NCI-H526 (cell line): Measurements from ENCODE around the gene HOXB8.
A peak's percentile ranks its signal among the peaks of the same experiment; 100 is the strongest.

Source experiments
- DNase-seq, 2 experiments: peaks; one replicate each; lab custom pipeline; 2025; lab: John Stamatoyannopoulos, UW

The HOXB8 gene

DNA sequence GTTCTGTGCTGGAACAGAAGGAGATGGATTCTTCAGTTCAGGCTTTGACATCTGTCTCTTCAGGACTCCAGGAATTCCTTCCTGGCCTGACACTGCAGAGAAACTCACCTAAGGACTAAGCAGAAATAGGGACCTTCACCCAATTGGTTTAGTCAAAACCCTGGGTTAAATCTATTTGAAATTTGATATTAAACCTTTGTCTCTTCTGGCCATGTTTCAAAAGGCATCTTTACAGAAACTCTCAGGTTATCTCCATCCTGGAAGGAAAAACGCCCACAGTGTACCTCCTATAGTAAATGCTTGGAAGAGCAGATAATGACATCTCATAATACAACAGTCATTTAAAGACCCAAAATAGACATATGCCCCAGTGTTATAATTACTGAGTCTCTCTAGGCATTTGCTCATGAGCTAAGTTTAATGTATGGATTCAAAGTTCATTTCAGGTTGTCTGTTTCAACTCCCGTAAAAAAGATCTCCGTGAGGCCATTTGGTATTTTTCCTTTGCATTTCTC is 31.3 kb downstream of the HOXB8 start:
- DNase-seq: no peak

DNA sequence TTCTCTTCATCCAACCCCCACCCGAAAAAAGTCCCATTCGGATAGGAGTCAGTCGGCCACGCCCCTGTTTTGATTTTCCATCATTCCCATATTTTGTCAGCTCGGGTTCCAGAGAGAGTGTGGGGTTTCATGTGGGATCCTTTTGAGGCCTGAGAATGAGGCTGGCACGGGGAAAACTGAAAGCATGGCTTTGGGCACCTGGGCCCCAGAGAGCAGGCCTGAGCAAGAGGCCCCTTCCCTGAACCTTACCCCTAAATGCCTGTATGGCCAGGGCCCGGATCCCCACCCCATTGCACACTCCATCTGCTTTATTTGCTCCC is 32.4 kb downstream of the HOXB8 start:
- no peak for DNase-seq

DNA sequence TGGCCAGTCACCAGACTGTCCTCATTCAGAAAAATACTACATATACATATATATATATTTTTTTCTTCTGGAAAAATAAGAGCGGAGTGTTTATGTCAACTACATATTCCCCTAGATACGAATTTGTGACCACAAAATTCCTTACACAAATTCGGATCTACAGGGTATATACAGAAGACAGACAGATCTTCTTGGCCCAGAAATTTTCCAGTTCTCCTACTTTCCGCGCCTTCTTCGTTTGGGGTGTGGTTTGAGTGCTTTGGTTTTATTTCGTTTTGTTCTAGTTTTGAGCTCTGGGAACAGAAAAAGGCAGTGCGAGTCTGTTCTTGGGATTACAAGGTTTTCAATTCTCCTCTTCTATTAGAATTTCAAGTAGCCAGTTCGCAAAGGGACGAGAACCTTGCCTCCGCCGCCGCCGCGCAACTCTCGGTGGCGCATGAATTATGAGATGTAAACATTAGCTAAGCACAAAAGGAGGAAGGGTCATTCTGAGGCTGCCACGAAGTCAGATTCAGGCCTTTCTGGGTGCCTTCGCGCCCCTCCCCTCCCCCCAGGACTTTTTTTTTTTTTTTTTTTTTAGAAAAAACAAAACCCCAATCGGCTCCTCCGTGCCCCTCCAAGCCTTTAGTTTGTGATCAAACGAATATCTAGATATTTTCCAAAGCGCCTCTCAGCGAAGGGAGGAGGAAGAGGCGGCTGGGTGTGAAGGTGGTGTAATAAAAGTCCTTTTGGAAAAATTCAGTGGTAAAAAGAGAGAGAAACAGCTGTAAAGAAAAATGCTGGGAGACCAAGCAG is 35.1 kb downstream of the HOXB8 start:
- DNase-seq: peak in 1 of 2 experiments; percentile 51

DNA sequence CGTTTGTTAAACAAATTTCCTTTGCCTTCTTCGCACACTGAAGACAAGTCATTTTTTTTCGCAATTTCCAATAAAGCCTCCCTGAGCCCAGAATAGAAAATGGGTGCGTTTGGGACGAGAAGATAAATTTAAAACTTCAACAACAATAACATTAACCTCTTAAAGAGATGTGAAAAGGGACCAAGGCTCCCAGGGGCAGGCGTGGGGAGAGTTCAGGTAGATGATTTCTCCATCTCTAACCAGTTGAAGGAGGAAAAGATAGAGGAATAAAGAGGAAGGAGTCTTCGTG is 35.7 kb downstream of the HOXB8 start:
- DNase-seq: no peak

DNA sequence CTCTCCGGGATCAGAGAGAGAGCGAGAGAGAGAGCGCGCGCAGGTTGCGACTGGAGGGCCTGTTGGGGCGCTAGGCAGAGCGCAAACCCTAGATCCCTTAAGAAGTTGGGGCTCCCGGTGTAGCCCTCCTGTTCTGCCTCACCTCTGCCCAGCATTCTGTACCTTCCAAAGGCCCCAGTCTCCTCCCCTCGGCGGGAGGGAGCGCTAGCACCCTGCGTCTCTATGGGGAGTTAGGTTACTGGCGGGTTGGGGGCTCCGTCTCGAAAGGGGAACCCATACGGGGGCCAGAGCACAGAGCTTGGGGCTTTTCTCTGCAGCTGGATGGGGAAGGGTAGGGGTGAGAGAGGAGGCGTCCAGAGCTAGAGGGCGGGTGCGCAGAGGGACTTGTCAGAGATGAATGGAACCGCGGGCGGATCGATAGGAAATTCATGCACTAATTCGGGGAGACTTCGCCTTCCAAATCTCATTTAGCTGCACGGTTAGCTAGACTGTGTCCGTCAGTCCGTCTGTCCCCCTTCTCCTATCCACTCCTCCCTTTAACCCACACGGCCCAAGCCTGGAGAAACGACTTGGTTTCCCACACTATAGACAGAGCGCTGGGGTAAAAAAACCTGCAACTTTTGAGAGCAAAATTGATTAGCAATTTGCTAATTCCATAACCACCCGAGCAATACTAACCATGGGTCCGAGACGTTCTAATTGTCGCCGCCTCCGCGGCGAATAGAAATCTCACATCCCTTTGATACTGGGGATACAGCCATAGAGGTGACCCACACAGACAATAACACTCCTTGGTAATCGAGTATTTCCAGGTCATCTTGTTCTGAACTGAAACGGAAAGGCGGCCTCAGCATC is 36.2 kb downstream of the HOXB8 start:
- DNase-seq: no peak

DNA sequence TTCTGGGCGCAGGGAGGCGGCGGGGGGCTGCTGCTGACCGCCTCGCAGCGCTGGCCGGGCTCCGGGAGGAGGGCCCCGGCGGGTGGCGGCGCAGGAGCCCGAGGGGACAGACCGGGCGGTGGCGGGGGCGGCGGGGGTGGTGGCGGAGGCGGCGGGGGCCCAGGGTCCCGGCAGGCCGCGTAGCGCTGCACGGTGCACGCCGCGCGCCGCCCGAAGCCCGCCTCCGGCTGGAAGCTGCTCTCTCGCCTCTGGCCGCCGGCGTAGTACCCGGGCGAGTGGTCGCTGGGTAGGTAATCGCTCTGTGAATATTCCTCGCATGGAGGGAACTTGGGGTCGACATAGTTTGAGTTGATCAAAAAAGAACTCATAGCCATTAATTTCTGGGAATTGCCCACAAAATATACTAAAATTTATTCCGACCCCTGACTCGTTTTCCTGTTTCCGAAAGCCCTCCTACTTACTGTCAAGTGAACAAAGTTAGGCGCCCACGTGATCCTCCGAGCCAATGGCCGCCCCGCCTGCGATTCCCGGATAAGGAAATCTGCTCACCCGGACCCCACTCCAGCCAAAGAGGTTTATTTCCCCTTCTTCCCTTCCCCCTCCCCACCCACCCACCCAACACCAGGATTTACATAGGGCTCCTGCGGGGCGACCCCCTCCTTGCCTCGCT is 37.0 kb downstream of the HOXB8 start, which contains the start of gene HOXB4:
Gene HOXB4, minus strand, starts transcription at position 405 of the 670 bp plus-strand sequence. Its CDS starts 31 bp downstream, at position 374.
- peak in 1 of 2 experiments; percentile 48 for DNase-seq

DNA sequence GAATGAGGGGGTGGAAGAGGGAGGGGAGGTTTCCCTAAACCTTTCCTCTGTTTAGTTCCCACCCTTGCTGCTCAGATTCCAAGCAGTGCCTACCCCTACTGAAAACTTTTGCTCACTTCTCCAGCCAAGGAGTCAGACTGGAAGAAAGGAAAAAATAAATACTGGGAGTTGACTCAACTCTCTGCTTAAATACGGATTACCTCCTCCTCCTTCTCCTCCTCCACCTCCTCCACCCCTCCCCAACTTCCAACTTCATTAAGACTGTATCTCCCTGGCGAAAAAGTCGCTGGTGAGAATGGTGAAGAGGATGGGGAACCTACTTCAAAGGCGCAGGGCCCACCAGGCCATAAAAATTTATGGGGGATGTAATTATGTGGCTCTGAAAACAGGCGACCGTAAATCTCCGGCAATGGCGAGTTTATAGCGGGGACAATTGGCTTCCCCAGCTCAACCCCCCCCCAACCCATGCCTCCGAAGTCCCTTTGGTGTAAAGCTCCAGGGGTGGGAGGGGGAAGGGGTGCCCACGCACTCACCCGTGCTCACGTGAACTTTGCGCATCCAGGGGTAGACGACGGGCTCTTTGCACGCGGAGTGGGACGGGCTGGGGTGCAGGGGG is 37.7 kb downstream of the HOXB8 start:
- DNase-seq: no peak

DNA sequence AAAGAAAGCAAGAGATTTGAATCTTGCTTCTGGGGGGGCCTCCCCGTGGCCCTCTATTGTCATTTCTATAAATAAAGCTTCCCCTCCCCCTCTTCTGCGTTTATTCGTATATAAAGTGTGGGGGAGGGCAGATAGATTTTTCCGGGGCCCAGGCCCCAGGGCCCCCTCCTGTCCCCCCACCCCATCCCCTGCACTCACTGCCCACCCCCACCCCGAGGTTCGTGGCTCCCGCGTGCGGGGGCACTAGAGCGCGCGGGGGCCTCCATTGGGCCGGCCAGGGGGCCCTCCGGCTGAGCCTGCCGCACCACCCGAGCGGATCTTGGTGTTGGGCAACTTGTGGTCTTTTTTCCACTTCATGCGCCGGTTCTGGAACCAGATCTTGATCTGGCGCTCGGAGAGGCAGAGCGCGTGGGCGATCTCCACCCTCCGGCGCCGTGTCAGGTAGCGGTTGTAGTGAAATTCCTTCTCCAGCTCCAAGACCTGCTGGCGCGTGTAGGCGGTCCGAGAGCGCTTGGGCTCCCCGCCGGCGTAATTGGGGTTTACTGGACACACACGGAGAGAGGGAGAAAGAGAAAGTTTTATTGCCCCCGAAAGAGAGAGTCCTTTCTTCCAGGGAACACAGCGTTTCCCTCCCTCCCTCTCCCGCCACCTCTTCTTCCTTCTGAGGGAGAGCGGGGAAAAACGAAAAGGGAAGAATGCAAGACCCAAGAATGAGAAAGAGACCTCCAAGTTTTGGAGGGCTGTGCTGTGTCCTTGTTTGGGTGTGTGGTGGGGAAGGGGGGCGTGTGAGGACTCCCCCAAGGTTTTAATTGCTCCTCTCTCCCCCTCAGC is 38.4 kb downstream of the HOXB8 start:
- peak in 1 of 2 experiments; percentile 24 for DNase-seq

DNA sequence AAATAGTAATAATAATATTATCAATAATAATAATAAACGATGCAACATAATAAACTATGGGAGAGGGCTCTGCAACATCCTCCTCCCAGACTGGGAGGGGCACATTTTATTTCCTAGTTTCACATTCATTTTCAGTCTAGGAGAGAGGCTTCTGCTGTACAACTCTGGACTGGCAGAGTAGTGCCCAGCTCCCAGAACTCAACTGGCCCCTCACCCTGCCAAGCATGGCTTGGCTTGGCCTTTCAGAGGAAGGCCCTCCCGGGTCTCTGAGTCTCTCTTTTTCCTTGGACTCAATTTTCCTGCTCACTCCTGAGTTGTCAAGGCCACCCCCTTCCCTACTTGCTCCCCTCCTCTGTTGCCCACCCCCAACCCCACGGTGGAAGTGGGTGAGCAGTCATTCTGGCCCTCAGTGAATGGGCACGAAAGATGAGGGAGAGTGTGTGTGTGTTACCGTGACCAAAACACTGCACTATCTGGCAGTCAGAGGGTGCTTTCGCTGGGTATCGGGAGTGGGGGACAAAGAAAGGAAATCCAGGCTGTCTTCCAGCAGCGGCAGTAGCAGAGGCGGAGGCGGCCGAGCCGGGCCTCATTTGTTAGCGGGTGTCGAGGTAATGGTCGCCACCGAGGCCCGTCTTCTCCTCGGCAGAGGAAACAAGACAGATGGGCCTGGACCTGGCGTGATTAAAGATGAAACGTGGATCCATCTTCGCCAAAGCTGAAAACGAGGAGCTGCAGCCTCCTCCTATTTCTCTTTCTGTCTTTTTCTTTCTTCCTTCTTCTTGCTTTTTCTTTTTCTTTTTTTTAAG is 39.2 kb downstream of the HOXB8 start:
- no peak for DNase-seq

DNA sequence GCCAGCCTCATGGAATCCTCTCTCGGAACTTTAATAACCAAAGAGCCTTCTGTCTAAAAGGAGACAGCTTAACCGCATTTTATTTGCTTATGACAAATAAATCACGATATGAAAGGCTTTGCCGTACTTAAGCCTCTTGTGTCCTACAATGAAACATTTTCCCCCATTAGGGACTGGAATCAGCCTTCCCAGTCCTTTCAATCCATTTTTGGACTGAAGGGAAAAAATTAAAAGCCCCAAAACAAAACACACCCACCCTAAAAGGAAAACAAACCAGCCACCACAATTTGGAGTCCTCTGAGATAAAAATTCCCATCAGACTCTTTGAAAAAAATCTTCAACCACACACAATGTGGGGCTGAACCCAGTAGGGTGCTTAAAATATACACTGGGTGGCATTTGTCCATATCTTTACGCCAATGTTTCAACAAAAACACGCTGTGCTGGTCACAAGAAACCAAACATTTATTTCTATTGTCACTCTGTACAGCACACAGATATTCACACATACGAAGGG is 40.0 kb downstream of the HOXB8 start:
- peak in 1 of 2 experiments; percentile 34 for DNase-seq

DNA sequence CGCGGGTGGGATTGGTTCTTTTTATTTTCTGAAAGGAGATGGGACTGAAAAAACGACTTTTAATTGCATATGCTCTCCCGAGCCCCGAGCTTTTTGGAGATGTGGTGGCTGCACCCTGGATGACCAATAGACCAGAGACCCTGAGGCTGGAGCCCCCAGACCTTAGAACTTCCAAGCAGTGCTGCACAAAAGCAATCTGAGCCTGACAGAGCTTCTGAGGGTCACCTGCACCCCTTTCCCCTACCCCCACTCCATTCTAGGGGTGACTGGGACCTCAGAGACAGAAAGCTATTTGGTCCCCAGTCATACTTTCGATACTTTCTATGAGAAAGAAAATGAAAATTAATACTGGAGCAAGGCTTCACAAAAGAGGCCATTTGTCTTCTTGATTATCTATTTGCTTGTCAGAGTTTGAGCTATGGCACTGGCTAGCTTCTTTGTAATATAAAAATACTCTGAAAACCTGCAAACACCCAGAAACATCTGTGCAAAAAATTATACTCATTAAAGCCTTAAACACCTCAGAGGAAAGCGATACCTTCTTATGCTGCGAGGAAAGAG is 40.5 kb downstream of the HOXB8 start:
- no peak for DNase-seq

DNA sequence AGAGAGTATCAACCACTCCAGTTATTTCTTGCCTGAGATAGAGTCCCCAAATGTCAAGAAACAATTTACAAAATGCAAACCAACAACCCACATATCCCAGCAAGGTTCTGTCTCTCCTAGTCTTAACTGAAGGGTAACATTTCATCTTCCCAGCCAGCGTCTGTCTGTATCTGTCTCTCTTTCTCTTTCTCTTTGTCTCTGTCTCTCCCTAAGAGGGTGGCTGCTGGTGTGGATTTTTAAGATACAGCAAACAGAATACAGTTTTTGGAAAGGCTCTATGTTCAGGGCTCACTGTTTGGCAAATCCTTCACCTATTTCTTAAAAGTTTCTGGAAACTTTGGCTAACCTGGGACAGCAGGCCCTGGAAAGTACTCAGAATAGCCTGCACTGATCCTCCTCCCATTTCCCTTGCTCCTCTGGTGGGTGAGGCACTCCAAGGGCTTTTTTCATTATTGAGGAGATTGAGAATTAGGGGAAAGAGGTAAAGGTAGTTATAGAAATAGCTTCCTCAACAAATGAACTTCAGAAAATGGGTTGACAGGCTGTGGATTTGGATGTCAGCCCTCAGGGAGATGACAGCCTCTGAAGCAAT is 43.2 kb downstream of the HOXB8 start:
- no peak for DNase-seq

DNA sequence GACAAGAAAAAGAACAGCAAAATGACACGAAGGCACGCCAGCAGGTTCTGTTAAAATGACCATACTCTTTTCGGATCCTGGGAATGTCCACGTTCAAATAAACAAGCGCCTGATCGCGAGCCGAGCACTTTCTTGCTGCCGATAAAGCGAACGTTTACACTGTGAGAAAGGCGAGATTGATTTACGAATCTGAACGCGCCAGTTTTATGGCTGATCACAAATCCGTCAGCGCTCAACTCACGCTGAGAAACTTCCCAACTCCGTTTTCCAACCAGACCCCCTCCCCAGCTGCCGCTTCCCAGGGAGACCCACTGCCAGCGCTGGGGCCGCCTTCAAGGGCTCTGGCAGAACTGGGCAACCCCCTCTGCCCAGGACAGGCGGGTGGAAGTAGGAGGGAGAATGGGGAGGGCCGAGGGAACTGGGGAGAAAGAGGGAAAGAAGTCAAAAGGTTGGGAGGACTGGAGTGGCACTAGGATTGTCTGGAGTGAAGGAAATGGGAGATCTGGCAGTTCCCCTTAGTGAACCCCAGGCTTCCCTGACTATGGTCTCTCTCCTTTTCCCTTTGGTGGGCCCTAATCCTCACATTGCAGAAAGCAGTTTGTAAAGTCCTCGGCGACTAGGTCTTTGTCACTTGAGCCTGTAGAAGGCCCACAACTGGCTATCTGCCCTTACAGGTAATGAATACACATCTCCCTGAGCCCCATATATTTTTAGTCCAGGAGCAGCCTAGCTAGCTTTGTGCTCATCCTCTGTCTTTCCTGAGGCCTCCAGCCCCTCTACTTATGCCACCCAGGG is 43.9 kb downstream of the HOXB8 start:
- no peak for DNase-seq

DNA sequence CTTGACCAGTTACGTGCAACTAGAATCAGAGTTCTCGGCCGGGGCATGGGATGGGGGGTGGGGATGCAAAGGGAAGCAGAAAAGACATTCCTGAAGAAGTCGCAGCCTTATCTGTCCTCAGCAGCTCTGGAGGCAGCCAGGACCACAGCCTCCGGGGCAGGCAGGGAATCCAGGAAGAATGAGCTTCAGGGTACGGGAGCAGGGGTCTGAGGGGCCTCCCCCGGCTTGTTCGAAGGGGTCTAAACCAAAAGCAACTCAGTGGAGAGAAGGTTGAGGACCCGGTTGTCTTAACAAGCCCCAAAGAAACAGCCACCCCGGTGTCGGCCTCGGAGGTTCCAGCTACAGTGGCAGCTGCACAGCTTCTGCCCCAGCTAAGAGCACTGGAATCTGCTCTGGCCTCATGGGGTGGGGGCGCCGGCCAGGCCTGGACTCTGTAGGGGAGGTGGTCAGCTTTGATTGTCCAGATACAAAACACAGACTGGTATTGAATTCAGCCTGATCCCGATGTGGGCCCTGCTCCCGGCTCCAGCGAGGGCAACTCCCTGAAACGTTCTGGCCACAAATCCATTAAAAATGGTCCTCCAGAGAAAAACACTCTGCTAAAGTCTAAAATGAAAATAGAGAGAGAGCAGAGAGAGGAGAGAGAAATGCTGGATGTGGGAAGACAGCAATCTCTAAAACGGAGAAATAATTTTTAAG is 44.6 kb downstream of the HOXB8 start:
- no peak for DNase-seq

DNA sequence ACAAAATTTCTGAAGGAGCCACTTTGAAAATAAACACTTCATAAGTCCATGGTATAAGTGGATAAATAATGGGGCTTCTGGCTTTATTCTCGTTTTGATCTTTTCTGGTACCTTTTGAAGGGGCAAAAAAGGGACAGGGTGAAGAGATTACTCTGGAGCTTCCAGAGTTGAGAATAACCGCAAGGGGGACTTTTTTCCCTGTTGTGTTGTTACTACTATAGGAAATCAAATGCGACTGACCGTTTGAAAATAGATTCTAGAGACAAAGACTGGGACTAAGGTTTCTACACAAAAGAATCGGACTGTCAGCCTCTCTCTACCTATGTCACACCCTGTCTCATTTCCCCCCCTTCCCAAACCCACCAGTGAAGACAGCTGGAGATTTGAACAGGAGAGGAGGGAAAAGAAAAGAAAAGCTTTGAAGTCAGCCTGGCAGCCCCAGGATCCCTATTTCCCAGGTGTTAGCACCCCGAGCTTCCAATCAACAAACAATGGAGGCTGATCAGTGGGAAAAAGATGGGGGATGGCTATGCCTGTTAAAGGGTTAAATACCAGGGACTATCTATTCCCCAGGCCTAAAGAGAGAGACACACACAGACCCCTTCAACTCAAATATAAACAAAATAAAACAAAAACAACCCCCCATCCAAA is 45.3 kb downstream of the HOXB8 start:
- DNase-seq: no peak

DNA sequence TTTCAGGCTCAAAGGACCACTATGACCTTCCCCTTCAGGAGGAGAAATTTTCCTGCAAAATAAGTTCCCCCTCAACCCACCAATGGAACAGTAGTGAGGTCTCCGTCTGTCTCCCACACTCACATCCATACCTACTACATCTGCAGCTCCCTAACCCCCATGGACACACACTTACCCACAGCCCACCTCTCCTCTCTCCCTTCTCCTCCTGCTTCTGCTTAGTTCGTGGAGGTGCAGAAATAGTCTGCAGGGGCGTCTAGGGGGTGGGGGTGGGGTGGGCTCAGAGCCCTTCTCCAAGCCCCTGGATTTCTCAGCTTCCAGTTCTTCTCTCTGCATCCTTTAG is 45.9 kb downstream of the HOXB8 start:
- no peak for DNase-seq

DNA sequence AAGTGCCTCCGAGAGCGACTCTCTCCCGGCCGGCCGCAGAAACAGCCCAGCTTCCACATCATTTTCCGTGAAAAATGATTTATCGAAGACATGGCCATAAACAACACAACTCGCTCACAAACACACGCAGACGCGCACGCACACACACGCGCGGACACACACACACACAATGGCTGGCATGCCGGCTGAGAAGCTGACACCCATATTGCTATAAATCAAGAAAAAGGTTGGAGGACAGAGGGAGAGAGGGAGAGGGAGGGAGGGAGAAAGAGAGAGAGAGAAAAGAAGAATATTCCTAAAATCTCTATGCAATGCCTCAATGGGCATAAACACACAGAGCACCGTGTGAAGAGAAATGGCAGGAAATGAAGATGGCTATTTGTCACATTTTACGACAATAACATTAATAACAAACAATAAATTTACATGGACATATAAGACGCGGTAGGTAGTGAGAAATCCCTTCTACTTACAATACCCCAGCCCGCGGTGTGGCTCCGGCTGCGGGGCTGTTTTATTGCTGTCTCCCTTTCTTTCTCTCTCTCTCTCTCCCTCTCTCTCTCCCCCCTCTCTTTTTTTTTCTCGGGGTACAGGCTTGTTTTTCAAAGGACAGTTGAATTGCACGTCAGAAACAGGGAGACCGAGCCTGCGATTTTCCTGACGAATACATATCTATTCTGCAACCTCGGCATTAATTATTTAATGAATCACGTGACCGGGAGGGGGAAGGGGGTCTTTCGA is 46.4 kb downstream of the HOXB8 start:
- no peak for DNase-seq
